Hepatocyte (in vitro differentiated cells): ENCODE data around the gene KRTAP5-7. TPM values are rescaled to one million over a fixed set of nuclear protein-coding genes. Genes with fewer than 3 reads are reported as not detected.

Experiments used
- DNase-seq: peaks from one replicate; pipeline ENCODE4 v3.0.0-alpha.2; 2016; ENCODE audit warnings: low spot score
- H2AFZ ChIP-seq: fragments of 200-600 bp; sonication (generic); 2 replicates; pipeline ENCODE4 v1.6.0; 2016; ENCODE audit warnings: antibody characterized with exemption, mild to moderate bottlenecking
- H3K27ac ChIP-seq: fragments of 200-600 bp; sonication (generic); 2 replicates; pipeline ENCODE4 v1.5.1; 2016; ENCODE audit warnings: mild to moderate bottlenecking
- H3K27me3 ChIP-seq: fragments of 200-600 bp; sonication (generic); 2 replicates; pipeline ENCODE4 v1.6.1; 2016
- H3K36me3 ChIP-seq: fragments of 200-600 bp; sonication (generic); replicated peaks from 2 replicates; pipeline ENCODE4 v1.5.1; 2016; ENCODE audit warnings: low read depth; ENCODE audit not compliant: insufficient read depth
- H3K4me1 ChIP-seq: fragments of 200-600 bp; sonication (generic); 2 replicates; pipeline ENCODE4 v1.5.1; 2016; ENCODE audit warnings: mild to moderate bottlenecking, moderate library complexity; ENCODE audit not compliant: insufficient read depth
- H3K4me2 ChIP-seq: fragments of 200-600 bp; sonication (generic); 2 replicates; pipeline ENCODE4 v1.6.0; 2016
- H3K4me3 ChIP-seq: fragments of 200-600 bp; sonication (generic); 2 replicates; pipeline ENCODE4 v1.5.1; 2016; ENCODE audit warnings: mild to moderate bottlenecking
- H3K79me2 ChIP-seq: fragments of 200-600 bp; sonication (generic); 2 replicates; pipeline ENCODE4 v1.6.0; 2017; ENCODE audit warnings: mild to moderate bottlenecking
- H3K9me2 ChIP-seq: fragments of 200-600 bp; sonication (generic); replicated peaks from 2 replicates; pipeline ENCODE4 v1.6.0; 2017; ENCODE audit warnings: mild to moderate bottlenecking; ENCODE audit not compliant: insufficient read depth
- H3K9me3 ChIP-seq: fragments of 200-600 bp; sonication (generic); 2 replicates; pipeline ENCODE4 v1.5.1; 2016; ENCODE audit warnings: low read depth, mild to moderate bottlenecking
- H4K20me1 ChIP-seq: fragments of 200-600 bp; sonication (generic); 2 replicates; pipeline ENCODE4 v1.6.0; 2016; ENCODE audit warnings: mild to moderate bottlenecking; ENCODE audit not compliant: insufficient read depth, poor library complexity, severe bottlenecking
- EZH2 ChIP-seq: fragments of 200-600 bp; sonication (generic); IDR thresholded peaks from 2 replicates; pipeline ENCODE4 v1.6.1; 2016; ENCODE audit warnings: antibody characterized with exemption, mild to moderate bottlenecking, borderline replicate concordance
- EZH2phosphoT487 ChIP-seq: fragments of 200-600 bp; sonication (generic); IDR thresholded peaks from one replicate; pipeline ENCODE4 v1.6.1; 2018; ENCODE audit warnings: antibody characterized with exemption, mild to moderate bottlenecking, low read depth, moderate library complexity; ENCODE audit not compliant: unreplicated experiment, severe bottlenecking
- WGBS: methylation state at CpG from one replicate; pipeline ENCODE4 v1.1.6; 2016; ENCODE audit warnings: low lambda C conversion rate; ENCODE audit errors: missing lambda C conversion rate; 5-methylcytosine and 5-hydroxymethylcytosine counted together
- polyA plus RNA-seq: library from polyadenylated mRNA; unstranded; fragments of >200 nt; fragmentation: Nextera tagmentation; extraction: Ambion mirVana; gene quantifications from 2 replicates; pipeline ENCODE4 v1.2.1, GENCODE V29; 2016
- total RNA-seq: library from RNA; depleted of rRNA; stranded (reverse); fragments of >200 nt; gene quantifications from 2 replicates; pipeline ENCODE4 v1.2.3, GENCODE V29; 2014
- TF ChIP-seq, protein P1 (sequence below): fragments of 200-600 bp; sonication (generic); IDR thresholded peaks from 2 replicates; pipeline ENCODE4 v1.5.1; 2016; ENCODE audit warnings: antibody characterized with exemption, mild to moderate bottlenecking; ENCODE audit not compliant: poor library complexity

KRTAP5-7 gene
- total and polyA plus RNA-seq, 2 experiments from 2014 or later, result not detected

DNA sequence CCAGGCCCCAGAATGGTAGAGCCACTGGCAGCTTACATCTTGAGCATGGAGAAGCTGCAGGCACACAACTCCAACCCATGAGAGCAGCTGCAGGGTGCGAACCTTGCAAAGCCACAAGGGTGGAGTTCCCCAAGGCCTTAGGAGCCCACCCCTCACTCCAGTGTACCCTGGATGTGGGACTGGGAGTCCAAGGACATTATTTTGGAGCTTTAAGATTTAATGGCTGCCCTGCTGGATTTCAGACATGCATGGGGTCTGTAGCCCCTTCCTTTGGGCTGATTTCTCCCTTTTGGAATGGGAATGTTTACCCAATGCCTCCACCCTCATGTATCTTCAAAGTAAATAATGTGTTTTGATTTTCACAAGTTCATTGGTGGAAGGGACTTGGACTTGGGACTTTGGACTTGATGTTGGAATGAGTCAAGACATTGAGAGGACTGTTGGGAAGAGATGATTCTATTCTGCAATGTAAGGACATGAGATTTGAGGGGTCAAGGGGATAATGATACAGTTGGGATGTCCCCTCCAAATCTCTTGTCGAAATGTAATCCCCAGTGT lies 1.1 kb upstream of the KRTAP5-7 start:
- no peaks in the 10 kb centered on the region for H3K9me2 ChIP-seq
- H3K4me2 ChIP-seq, result no peak overlapping the region
- no peak overlapping the region for H2AFZ ChIP-seq
- 89% methylated on average over 2 of the region's 2 CpGs for WGBS
- H3K4me3 ChIP-seq, result no peak overlapping the region
- H3K27me3 ChIP-seq, result no peaks in the 10 kb centered on the region
- H3K4me1 ChIP-seq, result peaks cover 4% of the 10 kb centered on the region
- no peaks in the 10 kb centered on the region for H3K36me3 ChIP-seq
- peak; percentile 26 for DNase-seq
- H3K27ac ChIP-seq, result no peak overlapping the region
- H4K20me1 ChIP-seq, result no peaks in the 10 kb centered on the region
- H3K79me2 ChIP-seq, result no peaks in the 10 kb centered on the region
- TF ChIP-seq, protein P1, sequence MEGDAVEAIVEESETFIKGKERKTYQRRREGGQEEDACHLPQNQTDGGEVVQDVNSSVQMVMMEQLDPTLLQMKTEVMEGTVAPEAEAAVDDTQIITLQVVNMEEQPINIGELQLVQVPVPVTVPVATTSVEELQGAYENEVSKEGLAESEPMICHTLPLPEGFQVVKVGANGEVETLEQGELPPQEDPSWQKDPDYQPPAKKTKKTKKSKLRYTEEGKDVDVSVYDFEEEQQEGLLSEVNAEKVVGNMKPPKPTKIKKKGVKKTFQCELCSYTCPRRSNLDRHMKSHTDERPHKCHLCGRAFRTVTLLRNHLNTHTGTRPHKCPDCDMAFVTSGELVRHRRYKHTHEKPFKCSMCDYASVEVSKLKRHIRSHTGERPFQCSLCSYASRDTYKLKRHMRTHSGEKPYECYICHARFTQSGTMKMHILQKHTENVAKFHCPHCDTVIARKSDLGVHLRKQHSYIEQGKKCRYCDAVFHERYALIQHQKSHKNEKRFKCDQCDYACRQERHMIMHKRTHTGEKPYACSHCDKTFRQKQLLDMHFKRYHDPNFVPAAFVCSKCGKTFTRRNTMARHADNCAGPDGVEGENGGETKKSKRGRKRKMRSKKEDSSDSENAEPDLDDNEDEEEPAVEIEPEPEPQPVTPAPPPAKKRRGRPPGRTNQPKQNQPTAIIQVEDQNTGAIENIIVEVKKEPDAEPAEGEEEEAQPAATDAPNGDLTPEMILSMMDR, result no peak
- TF ChIP-seq EZH2 (no peak), EZH2phosphoT487 (no peak)
- H3K9me3 ChIP-seq, result no peaks in the 10 kb centered on the region

DNA sequence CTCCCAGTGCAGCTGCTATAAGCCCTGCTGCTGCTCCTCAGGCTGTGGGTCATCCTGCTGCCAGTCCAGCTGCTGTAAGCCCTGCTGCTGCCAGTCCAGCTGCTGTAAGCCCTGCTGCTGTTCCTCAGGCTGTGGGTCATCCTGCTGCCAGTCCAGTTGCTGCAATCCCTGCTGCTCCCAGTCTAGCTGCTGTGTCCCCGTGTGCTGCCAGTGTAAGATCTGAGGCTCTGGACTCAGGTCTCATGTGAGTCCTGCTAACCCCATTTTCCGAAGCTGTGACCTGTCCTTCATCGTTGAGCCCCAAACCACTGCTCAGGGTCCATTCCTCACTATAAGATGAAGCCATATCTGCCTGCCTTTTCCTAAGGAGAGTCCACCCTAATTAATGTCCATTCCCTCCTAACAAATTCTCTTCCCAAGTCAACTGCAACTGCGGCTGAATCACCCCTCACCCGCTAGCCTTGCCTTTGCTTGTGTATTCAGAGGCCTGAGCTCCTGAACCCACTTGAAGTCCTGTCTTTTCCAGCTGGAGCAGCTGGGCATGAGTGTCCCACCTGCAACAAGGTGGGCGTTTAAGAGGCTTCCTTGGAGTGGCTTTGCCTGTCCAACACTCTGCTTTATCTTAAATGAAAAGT lies 626 bp downstream of the KRTAP5-7 start:
- no peak overlapping the region for H3K4me3 ChIP-seq
- no peaks in the 10 kb centered on the region for H4K20me1 ChIP-seq
- H3K9me2 ChIP-seq, result no peaks in the 10 kb centered on the region
- H2AFZ ChIP-seq, result no peak overlapping the region
- H3K27me3 ChIP-seq, result no peaks in the 10 kb centered on the region
- no peaks in the 10 kb centered on the region for H3K36me3 ChIP-seq
- H3K27ac ChIP-seq, result no peak overlapping the region
- H3K4me2 ChIP-seq, result no peak overlapping the region
- no peak for DNase-seq
- no peaks in the 10 kb centered on the region for H3K9me3 ChIP-seq
- no peak for TF ChIP-seq EZH2phosphoT487
- TF ChIP-seq EZH2, result no peak
- TF ChIP-seq, protein P1, result no peak
- H3K79me2 ChIP-seq, result no peaks in the 10 kb centered on the region
- 92% methylated on average over 6 of the region's 6 CpGs for WGBS
- H3K4me1 ChIP-seq, result peaks cover 4% of the 10 kb centered on the region

- no peaks in the 10 kb centered on the region for H3K27me3 ChIP-seq
- WGBS, result 91% methylated on average over 11 of the region's 11 CpGs
- H3K4me1 ChIP-seq, result peaks cover 11% of the 10 kb centered on the region
- no peaks in the 10 kb centered on the region for H3K36me3 ChIP-seq
- no peak overlapping the region for H3K4me3 ChIP-seq
- H4K20me1 ChIP-seq, result no peaks in the 10 kb centered on the region
- H3K79me2 ChIP-seq, result no peaks in the 10 kb centered on the region
- H3K9me2 ChIP-seq, result no peaks in the 10 kb centered on the region
- no peak overlapping the region for H2AFZ ChIP-seq
- no peaks in the 10 kb centered on the region for H3K9me3 ChIP-seq
- H3K27ac ChIP-seq, result no peak overlapping the region
- no peak for DNase-seq
- TF ChIP-seq, protein P1, result no peak
- TF ChIP-seq EZH2 (no peak), EZH2phosphoT487 (no peak)
- H3K4me2 ChIP-seq, result no peak overlapping the region
Measured at GRCh38 chr11:71530602-71531001, 3.5 kb downstream of the KRTAP5-7 start.
